Activated CD8-positive, alpha-beta memory T cell treated with anti-CD3 and anti-CD28 coated beads for 48 hours (primary cell): ENCODE measurements around the gene ASPSCR1.

Experiments
- DNase-seq, 3 experiments: peaks; one replicate each; pipeline ENCODE4 v3.0.0-alpha.2; 2020; ENCODE audit warnings: low read depth in 2 of 3, low spot score in 2 of 3

The ASPSCR1 gene

DNA sequence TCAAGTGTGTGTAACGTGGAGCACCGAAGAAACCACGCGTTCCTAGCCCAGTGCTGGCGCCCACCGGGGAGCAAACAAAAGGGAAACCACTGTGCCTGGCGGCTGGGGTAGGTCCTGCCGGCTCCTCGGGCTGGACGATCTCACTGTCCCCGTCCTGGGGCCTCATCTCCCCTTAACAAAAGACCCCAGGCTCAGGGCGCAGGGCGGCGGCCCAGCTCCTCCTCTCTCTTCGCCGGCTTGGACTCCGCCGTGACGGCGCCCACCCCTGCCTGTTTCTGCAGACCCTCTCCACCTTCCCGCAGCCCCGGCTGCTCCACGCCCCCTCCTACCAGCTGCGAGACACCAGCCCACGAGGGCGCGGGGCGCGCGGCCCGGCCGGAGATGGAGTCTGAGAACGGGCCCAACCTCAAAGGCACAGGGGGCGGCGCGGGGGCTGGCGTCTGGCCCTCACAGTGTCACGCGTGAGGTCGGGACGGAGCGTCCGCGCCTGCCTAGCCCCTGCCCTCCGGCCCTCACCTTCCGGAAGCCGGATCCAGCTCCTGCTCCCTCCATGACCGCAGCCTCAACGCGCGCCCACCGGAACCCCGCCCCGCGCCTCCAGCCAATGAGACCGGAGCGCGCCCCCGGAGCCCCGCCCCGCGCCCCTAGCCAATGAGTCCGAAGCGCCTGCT is 45.0 kb downstream of the ASPSCR1 start, which contains the start of gene CENPX:
Gene CENPX (minus strand): TSS at position 569 of the 671 bp plus-strand sequence. CDS start 17 bp downstream, at position 552.
- no peak for DNase-seq

- peak; percentile 95 to 100 (median 99) for DNase-seq
Measured at GRCh38 chr17:82022981-82023446, 45.6 kb downstream of the ASPSCR1 start, which contains the start of gene LRRC45. TSS of gene LRRC45 (plus strand) at chr17:82023305. CDS start at chr17:82023644, 339 bp downstream.

GRCh38 chr17:82023447-82024241 is 46.2 kb downstream of the ASPSCR1 start:
- peak in 1 of 3 experiments; percentile 22 for DNase-seq

DNA sequence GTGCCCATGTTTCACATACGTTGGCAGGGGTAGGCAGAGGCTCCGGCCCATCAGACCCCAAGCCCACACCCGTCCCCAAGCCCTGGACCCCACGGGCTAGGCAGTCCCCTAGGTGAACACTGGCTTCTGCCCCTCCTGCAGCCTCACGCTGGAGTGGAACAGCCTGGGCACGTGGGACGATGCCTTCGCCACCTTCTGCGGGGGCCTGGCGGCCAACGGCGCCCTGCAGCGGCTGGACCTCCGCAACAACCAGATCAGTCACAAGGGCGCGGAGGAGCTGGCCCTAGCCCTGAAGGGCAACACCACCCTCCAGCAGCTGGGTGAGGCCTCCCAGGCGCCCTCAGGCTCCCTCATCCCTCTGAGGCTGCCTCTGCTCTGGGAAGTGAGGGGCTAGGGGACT is 47.4 kb downstream of the ASPSCR1 start:
- no peak for DNase-seq

DNA sequence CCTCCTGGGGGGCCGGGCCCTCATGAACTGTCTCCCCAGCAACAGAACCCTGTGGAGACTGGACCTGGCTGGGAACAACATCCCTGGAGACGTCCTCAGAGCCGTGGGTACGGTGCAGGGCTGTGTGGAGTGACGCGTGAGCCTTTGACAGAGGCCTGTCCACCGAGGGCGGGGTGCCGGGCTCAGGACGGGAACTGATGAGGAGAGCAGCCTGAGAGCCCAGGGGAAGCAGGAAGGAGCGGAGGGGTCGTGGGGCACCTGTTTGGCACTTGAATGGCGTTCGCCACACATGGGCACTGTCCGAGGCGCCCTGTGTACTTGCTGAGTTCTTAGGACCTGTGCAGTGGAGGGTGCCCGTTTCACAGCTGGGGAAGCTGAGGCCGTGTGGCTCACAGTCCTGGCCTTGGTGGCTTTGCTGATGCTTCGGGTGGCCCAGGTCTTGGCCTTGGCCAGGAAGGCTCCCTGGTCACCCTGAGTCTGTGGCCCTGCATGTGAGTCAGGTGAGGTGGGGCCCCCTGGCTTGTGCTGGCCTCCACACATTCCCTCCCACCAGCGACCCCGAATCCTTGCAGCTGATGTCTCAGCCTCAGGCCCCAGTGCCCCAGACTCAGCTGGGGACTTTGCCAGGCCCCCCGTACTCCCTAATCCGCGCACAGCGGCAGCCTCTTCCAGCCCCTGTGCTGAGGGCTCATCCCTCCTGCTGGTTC is 48.1 kb downstream of the ASPSCR1 start:
- DNase-seq, result no peak

GRCh38 chr17:82028246-82028645 is 50.8 kb downstream of the ASPSCR1 start:
- no peak for DNase-seq

DNA sequence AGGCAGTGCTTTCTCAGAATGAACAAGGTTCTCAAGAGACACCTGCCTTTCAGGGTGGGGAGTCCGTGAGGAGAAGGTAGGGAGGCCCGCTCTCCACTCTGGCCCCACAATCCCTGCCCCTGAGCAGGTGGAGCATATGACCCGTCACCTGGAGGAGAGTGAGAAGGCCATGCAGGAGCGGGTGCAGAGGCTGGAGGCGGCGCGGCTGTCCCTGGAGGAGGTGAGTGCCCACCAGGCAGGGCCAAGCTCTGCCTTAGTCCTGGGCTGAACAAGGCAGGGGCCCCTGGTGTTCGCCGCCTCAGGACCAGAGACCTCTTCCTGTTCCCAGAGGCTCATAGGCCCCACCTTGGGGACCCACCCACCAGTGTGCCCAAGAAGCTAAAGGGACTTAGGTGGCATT is 51.5 kb downstream of the ASPSCR1 start:
- no peak for DNase-seq

- DNase-seq, result no peak
Measured at GRCh38 chr17:82029391-82029790, 52.0 kb downstream of the ASPSCR1 start.

GRCh38 chr17:82029990-82030469 is 52.6 kb downstream of the ASPSCR1 start:
- no peak for DNase-seq

- peak; percentile 61 to 62 (median 62) for DNase-seq
Measured at GRCh38 chr17:82030470-82031302, 53.3 kb downstream of the ASPSCR1 start.

GRCh38 chr17:82031303-82031884 is 54.0 kb downstream of the ASPSCR1 start, which contains the start of gene RAC3:
TSS of gene RAC3 (plus strand) at chr17:82031678. CDS start at chr17:82031762, 84 bp downstream.
- DNase-seq, result no peak

DNA sequence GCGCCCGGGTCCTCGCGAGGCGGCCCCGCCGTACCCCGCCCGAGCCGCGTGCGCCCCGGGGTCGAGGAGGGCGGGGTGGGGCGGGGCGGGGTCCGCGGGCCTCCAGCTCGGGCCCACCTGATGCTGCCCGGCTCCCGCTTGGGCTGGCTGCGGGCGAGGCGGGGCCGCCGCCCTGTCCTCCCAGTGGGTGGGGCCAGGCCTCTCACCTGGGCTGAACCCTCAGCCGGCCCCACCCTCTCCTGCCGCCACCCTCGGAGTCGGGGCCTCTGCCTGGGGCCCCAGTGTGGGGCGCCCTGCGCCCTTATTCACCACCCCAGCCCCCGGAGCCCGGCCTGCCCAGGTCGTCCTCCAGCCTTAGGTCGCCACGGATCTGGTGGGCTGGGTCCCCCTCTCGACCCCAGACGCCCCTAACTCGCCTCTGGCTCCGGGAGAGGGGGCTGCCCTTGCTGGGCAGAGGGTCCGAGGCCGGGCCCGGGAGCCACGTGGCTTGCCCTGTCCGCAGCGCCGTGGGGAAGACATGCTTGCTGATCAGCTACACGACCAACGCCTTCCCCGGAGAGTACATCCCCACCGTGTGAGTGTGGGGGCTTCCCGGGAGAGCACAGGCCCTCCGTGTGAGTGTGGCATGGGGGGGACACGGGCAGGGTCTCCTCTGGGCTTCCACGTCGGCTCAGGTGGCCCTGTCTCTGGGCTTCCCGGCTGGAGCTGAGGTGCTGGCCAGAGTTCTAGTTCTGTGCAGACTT is 54.6 kb downstream of the ASPSCR1 start:
- DNase-seq, result no peak

GRCh38 chr17:82033359-82034085 is 56.1 kb downstream of the ASPSCR1 start:
- DNase-seq, result no peak

GRCh38 chr17:82034371-82035011 is 57.1 kb downstream of the ASPSCR1 start:
- no peak for DNase-seq

- DNase-seq, result no peak
Measured at GRCh38 chr17:82035488-82035887, 58.1 kb downstream of the ASPSCR1 start.

DNA sequence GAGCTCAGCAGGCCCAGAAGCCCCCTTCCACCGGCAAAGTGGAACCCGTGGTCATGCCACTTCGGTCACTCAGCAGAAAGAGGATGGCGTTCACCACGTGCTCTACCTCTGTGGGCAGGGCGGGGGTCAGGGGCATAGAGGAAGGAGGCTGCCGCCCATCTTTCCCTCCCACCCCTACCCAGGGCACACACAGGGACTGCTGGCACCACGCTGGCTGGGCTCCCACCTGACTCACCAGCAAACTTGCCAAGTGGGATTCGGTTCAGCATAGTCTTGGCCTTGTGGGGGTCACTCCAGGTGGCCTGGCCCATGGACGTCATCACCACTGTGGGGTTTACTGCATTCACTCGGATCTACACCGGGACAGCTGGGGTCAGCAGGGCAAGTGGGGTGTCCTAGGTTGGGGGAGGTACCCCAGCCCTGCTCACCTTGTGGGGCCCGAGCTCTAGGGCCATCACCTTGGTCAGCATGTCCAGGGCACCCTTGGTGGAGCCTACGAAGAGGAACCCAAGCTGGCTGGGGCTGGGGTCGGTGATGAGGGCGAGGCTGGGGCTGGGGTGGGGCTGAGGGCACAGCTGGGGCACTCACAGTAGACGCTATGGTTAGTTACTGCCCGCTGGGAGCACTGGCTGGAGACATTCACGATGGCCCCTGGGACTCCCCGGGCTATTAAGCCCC is 58.7 kb downstream of the ASPSCR1 start:
- no peak for DNase-seq

DNA sequence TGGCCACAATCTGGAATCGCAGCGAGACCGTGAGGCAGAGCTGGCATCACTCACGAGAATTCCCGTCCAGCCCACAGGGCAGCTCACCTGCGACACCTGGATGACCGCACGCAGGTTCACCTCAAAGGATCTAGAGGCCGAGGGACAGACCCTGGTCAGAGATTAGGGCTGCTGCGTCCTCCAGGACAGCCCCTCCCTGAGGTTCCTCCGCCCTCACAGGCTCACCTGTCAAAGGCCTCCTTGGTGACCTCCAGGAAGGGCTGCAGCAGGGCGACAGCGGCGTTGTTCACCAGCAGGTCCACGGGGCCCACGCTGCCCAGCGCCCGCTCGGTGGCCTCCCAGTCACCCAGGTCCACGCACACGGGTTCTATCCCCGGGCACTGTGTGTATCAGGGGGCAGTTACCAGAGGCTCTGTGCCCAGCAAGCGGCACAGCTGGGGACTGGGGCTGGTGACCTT is 59.2 kb downstream of the ASPSCR1 start:
- no peak for DNase-seq
